ENCODE data around the gene FBXL22.

FBXL22 gene

DNA sequence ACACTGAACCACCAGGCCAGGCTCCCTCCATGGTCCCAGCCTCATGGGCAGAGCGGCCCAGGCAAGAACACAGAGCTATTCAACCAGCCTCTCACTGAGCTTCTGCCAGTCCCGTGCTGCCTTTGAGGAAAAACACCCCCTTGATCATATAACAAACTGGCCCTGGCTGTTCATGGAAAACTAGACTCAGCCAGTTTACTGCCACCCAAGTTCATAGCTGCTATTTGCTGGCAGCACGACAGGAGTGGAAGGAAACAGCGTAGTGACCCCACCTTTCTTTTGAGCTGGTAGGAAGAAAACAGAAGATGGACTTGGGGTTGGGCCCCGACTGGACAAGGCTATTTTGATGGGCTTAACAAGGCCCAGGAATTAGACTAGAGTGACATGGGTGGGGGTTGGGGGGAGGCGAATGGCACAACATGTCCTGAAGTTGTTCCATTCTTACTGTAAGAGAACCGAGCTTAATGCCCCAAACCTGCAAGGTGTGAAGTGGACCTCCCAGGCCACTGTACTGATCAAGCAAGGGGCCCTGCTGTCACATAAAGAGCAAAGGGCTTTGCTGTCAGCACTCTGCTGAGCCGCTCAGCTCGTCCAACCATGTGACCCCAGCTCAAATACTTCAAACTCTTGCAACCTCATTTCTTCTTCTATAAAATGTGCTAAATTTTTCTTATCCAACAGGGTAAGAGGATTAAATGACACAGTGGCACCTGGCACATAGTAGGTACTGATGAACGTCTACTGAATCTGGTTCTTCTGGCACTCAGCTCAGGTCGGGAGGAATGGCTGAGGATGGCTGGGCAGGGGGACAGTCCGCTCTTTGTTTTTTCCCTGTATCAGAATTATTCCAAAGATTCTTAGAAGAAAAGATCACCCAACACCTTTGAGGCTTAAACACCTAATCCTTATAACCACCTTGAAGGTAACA is 1.6 kb downstream of the FBXL22 start:
- TF ChIP-seq TAF1 (IDR thresholded peaks at IDR 0.05; ENCODE audit: borderline replicate concordance, insufficient read depth, low read length) (no peak), SIN3A (IDR thresholded peaks at IDR 0.05; ENCODE audit: borderline replicate concordance, insufficient read depth, low read length) (no peak), POLR2AphosphoS5 (IDR thresholded peaks at IDR 0.05; ENCODE audit: low read depth, low read length) (no peak), FOXP2 (optimal IDR thresholded peaks at IDR 0.05; ENCODE audit: borderline replicate concordance, extremely low read depth, extremely low read length, insufficient read depth) (no peak)
- TF ChIP-seq, protein P1, sequence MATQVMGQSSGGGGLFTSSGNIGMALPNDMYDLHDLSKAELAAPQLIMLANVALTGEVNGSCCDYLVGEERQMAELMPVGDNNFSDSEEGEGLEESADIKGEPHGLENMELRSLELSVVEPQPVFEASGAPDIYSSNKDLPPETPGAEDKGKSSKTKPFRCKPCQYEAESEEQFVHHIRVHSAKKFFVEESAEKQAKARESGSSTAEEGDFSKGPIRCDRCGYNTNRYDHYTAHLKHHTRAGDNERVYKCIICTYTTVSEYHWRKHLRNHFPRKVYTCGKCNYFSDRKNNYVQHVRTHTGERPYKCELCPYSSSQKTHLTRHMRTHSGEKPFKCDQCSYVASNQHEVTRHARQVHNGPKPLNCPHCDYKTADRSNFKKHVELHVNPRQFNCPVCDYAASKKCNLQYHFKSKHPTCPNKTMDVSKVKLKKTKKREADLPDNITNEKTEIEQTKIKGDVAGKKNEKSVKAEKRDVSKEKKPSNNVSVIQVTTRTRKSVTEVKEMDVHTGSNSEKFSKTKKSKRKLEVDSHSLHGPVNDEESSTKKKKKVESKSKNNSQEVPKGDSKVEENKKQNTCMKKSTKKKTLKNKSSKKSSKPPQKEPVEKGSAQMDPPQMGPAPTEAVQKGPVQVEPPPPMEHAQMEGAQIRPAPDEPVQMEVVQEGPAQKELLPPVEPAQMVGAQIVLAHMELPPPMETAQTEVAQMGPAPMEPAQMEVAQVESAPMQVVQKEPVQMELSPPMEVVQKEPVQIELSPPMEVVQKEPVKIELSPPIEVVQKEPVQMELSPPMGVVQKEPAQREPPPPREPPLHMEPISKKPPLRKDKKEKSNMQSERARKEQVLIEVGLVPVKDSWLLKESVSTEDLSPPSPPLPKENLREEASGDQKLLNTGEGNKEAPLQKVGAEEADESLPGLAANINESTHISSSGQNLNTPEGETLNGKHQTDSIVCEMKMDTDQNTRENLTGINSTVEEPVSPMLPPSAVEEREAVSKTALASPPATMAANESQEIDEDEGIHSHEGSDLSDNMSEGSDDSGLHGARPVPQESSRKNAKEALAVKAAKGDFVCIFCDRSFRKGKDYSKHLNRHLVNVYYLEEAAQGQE (IDR thresholded peaks at IDR 0.05; ENCODE audit: insufficient read depth in 1 of 2, low read depth in 2 of 2, low read length in 2 of 2) = no peak

DNA sequence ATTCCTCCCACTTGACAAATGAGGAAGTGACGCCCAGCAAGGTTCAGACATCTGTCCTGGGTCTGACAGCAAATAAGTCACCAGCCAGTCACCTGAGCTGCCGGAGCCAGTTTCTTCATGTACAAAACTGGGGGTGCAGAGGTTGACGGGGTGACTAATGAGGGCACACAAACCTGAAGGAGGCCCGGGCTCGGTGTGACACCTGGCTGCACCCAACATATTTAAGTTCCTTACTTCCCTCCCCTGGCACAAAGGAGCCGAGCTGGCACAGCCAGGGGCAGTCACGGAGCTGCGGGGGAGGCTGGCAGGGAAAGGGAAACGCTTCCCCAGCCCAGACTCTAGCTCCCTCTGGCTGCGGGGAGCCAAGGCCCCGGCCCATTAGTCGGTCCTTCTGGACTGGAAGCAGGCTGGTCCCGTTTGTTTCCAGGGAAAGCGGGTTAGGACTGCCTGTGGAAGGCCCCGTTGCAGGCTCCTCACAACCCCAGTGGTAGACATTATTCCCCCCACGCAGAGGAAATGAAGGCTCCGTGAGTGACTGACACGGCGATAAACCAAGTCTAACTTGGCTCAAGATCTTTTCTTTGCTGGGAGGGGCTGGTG is 2.3 kb downstream of the FBXL22 start:
- TF ChIP-seq POLR2AphosphoS5 (IDR thresholded peaks at IDR 0.05; ENCODE audit: low read depth, low read length) (peak; percentile 36; the same call in 1 of the 2 replicates), FOXP2 (optimal IDR thresholded peaks at IDR 0.05; ENCODE audit: borderline replicate concordance, extremely low read depth, extremely low read length, insufficient read depth) (no peak), TAF1 (IDR thresholded peaks at IDR 0.05; ENCODE audit: borderline replicate concordance, insufficient read depth, low read length) (peak; percentile 37; the same call in 1 of the 2 replicates), SIN3A (IDR thresholded peaks at IDR 0.05; ENCODE audit: borderline replicate concordance, insufficient read depth, low read length) (no peak)
- TF ChIP-seq, protein P1 (IDR thresholded peaks at IDR 0.05; ENCODE audit: insufficient read depth in 1 of 2, low read depth in 2 of 2, low read length in 2 of 2) = no peak

DNA sequence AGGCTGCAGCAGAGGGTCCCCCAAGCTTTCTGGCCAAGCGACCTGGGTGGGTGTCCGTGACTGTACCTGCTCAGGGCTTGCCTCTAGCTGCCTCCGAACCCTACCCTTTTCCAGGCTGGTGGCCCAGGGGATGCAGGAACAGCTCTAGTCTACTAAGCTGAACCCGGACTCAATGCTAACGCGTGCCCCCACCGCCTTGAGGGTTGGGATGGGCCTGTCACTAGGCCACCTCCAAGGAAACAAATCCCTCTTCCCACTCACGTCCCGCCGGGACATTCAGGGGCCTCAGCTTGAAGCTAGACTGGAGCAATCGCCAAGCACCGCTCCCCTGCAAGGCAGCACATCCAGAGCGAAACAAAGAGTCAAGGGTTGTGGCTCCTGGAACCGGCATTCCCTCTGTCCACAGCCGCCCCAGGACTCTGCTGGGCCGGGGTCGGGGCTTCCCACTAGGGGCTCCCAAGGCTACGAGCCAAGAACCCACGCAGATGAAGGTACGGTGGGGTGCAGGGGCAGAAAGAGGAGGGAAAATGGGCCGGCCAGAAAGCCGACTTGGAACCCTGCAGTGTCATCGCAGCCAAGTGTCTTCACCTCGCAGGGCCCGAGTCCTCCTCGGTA is 2.9 kb downstream of the FBXL22 start:
- TF ChIP-seq, protein P1 (IDR thresholded peaks at IDR 0.05; ENCODE audit: insufficient read depth in 1 of 2, low read depth in 2 of 2, low read length in 2 of 2) = no peak
- TF ChIP-seq SIN3A (IDR thresholded peaks at IDR 0.05; ENCODE audit: borderline replicate concordance, insufficient read depth, low read length) = no peak

DNA sequence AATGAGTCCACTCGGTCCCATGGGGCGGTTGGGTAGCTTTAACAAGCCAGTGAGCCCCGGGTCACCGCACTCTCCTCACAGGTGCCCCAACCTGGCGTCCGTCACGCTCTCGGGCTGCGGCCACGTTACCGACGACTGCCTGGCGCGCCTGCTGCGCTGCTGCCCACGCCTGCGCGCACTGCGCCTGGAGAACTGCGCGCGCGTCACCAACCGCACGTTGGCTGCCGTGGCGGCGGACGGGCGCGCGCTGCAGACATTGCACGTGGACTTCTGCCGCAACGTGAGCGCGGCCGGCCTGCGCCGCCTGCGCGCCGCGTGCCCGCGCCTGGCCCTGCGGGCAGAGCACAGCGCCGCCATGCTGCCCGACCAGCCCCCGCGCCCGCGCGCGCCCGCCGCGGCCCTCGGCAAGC is 3.4 kb downstream of the FBXL22 start:
- TF ChIP-seq POLR2AphosphoS5 (IDR thresholded peaks at IDR 0.05; ENCODE audit: low read depth, low read length) (peak; percentile 87), TAF1 (IDR thresholded peaks at IDR 0.05; ENCODE audit: borderline replicate concordance, insufficient read depth, low read length) (peak; percentile 76; the same call in 1 of the 2 replicates), SIN3A (IDR thresholded peaks at IDR 0.05; ENCODE audit: borderline replicate concordance, insufficient read depth, low read length) (0 out of 2 replicates have a peak, but pooled peaks have one; percentile 52), FOXP2 (optimal IDR thresholded peaks at IDR 0.05; ENCODE audit: borderline replicate concordance, extremely low read depth, extremely low read length, insufficient read depth) (no peak)
- TF ChIP-seq, protein P1 (IDR thresholded peaks at IDR 0.05; ENCODE audit: insufficient read depth in 1 of 2, low read depth in 2 of 2, low read length in 2 of 2) = 0 out of 4 replicates have a peak, but pooled peaks of 1 of the 2 experiments have one; percentile 28

All from PFSK-1 (cell line).